HG03097 (cell line): ENCODE measurements around the gene RABGAP1.
A peak's percentile ranks its signal among the peaks of the same experiment; 100 is the strongest.
"Not testable (repeated sequence)": the region's sequence is repeated elsewhere in the genome, so short reads cannot be mapped to it uniquely, and the experiment has no call there.

Source experiments
- ATAC-seq: cut with Tn5 transposase; IDR thresholded peaks from one replicate; pipeline ENCODE4 v1.9.1; 2021; ENCODE audit not compliant: unreplicated experiment, low FRiP score

Gene RABGAP1

GRCh38 chr9:122940749-122941581, at the start of gene RABGAP1:
TSS of gene RABGAP1 (plus strand) at chr9:122941020. CDS start at chr9:122957060, 16,040 bp downstream.
- ATAC-seq = peak; percentile 96

- no peak for ATAC-seq
Observed at GRCh38 chr9:122897969-122898368, 42.9 kb upstream of the RABGAP1 start.

GRCh38 chr9:122900791-122901190, 40.0 kb upstream of the RABGAP1 start:
- ATAC-seq = no peak

GRCh38 chr9:122904466-122904822, 36.4 kb upstream of the RABGAP1 start:
- ATAC-seq = peak; percentile 19

GRCh38 chr9:122904823-122905710, 35.8 kb upstream of the RABGAP1 start, which contains the start of gene RC3H2:
TSS of gene RC3H2 (minus strand) at chr9:122905359. CDS start at chr9:122897509, 7,850 bp downstream.
- ATAC-seq = peak; percentile 92

- ATAC-seq = not testable (repeated sequence)
Observed at GRCh38 chr9:122906122-122906521, 34.7 kb upstream of the RABGAP1 start.

GRCh38 chr9:122912671-122912963, 28.2 kb upstream of the RABGAP1 start:
- ATAC-seq = no peak

GRCh38 chr9:122912964-122913673, 27.7 kb upstream of the RABGAP1 start, which contains the start of gene ZBTB6:
TSS of gene ZBTB6 (minus strand) at chr9:122913323. CDS start at chr9:122912072, 1,251 bp downstream.
- ATAC-seq = peak; percentile 96

- no peak for ATAC-seq
Observed at GRCh38 chr9:122918310-122918709, 22.5 kb upstream of the RABGAP1 start.

- ATAC-seq = no peak
Observed at GRCh38 chr9:122922713-122923112, 18.1 kb upstream of the RABGAP1 start.

- no peak for ATAC-seq
Observed at GRCh38 chr9:122923947-122924346, 16.9 kb upstream of the RABGAP1 start.

- ATAC-seq = no peak
Observed at GRCh38 chr9:122929796-122930354, 10.9 kb upstream of the RABGAP1 start.

- no peak for ATAC-seq
Observed at GRCh38 chr9:122930541-122931225, 10.1 kb upstream of the RABGAP1 start.

- peak; percentile 89 for ATAC-seq
Observed at GRCh38 chr9:122931226-122932121, 9.3 kb upstream of the RABGAP1 start, which contains the start of gene ZBTB26. TSS of gene ZBTB26 (minus strand) at chr9:122931512. CDS start at chr9:122919934, 11,578 bp downstream.

- ATAC-seq = no peak
Observed at GRCh38 chr9:122936464-122936863, 4.4 kb upstream of the RABGAP1 start.

- no peak for ATAC-seq
Observed at GRCh38 chr9:122936883-122937282, 3.9 kb upstream of the RABGAP1 start.

- ATAC-seq = no peak
Observed at GRCh38 chr9:122939601-122940000, 1.2 kb upstream of the RABGAP1 start.

- ATAC-seq = no peak
Observed at GRCh38 chr9:122940454-122940748, 419 bp upstream of the RABGAP1 start.
